ENCODE results near the gene CYB5R4. TPM values are rescaled to one million over a fixed set of nuclear protein-coding genes. Genes with fewer than 3 reads are reported as not detected.
"Not testable (repeated sequence)": the region's sequence is repeated elsewhere in the genome, so short reads cannot be mapped to it uniquely, and the experiment has no call there.

The CYB5R4 gene
- total and polyA plus RNA-seq, 10 of the 15 experiments (the other 5 are each of a cell fraction or from before 2014, with no cell fraction given) = 13.4 to 61.1 (median 27.5) TPM

- RAD21 ChIA-PET (ENCODE audit: unreplicated experiment); POLR2A ChIA-PET; H3K27ac ChIP-seq (ENCODE audit: control insufficient read depth, insufficient read depth); DNase-seq (ENCODE audit: low read depth, low spot score); intact Hi-C loops (cut with micrococcal nuclease; ENCODE audit: unreplicated experiment); H3K9me3 ChIP-seq (replicated peaks; ENCODE audit: control insufficient read depth, insufficient read depth, low read length); H2AFZ ChIP-seq (ENCODE audit: control insufficient read depth, low read depth, low read length); H3K79me2 ChIP-seq (ENCODE audit: control insufficient read depth, insufficient read depth, low read length); H3K27me3 ChIP-seq (replicated peaks in 1 of 2; ENCODE audit: control insufficient read depth in 2 of 2, insufficient read depth in 2 of 2, low read length in 1 of 2); H3K4me1 ChIP-seq (ENCODE audit: control insufficient read depth, insufficient read depth, low read length); in situ Hi-C loops (cut with MboI); H3K9ac ChIP-seq (ENCODE audit: control insufficient read depth, insufficient read depth, low read length); H3K36me3 ChIP-seq (ENCODE audit: control insufficient read depth in 2 of 2, insufficient read depth in 2 of 2, low read length in 1 of 2); H3K4me3 ChIP-seq; BruUV-seq (replicated peaks); H3K4me2 ChIP-seq (ENCODE audit: control insufficient read depth, insufficient read depth); FAIRE-seq; H4K20me1 ChIP-seq (ENCODE audit: control insufficient read depth, insufficient read depth); ATAC-seq: not testable (repeated sequence)
- peak; percentile 16; the same call in 1 of the 2 replicates for TF ChIP-seq SPI1 (IDR thresholded peaks at IDR 0.05; ENCODE audit: borderline replicate concordance, insufficient read depth, low read depth, low read length)
- ChIA-PET SMC1A (ENCODE audit: uncharacterized antibody, unreplicated experiment) (interaction anchor here (1.3 kb wide), 1 partner anchor 9 kb away, joined by 4 read pairs; no protein-coding TSS in a partner anchor), CTCF (interaction anchor here (1.2 kb wide), 1 partner anchor 14 kb away, joined by 3 read pairs; no protein-coding TSS in a partner anchor)
- WGBS (ENCODE audit: insufficient coverage, insufficient replicate concordance, low lambda C conversion rate, missing lambda C conversion rate) = 95% methylated on average over 4 of the region's 4 CpGs
Measured at GRCh38 chr6:83946201-83946833, 86.8 kb downstream of the CYB5R4 start.

DNA sequence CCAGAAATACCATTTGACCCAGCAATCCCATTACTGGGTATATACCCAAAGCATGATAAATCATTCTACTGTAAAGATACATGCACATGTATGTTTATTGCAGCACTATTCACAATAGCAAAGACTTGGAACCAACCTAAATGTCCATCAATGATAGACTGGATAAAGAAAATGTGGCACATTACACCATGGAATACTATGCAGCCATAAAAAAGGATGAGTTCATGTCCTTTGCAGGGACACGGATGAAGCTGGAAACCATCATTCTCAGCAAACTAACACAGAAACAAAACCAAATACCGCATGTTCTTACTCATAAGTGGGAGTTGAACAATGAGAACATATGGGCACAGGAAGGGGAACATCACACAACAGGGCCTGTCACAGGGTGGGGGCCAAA lies 88.5 kb downstream of the CYB5R4 start:
- SMC1A ChIA-PET (ENCODE audit: uncharacterized antibody, unreplicated experiment); H3K27me3 ChIP-seq (replicated peaks in 1 of 2; ENCODE audit: control insufficient read depth in 2 of 2, insufficient read depth in 2 of 2, low read length in 1 of 2); ATAC-seq; H3K4me1 ChIP-seq (ENCODE audit: control insufficient read depth, insufficient read depth, low read length); FAIRE-seq; RAD21 ChIA-PET (ENCODE audit: unreplicated experiment); H3K27ac ChIP-seq (ENCODE audit: control insufficient read depth, insufficient read depth); intact Hi-C loops (cut with micrococcal nuclease; ENCODE audit: unreplicated experiment); DNase-seq (ENCODE audit: low read depth, low spot score); H3K4me2 ChIP-seq (ENCODE audit: control insufficient read depth, insufficient read depth); H3K9me3 ChIP-seq (replicated peaks; ENCODE audit: control insufficient read depth, insufficient read depth, low read length); BruUV-seq (replicated peaks); H2AFZ ChIP-seq (ENCODE audit: control insufficient read depth, low read depth, low read length); in situ Hi-C loops (cut with MboI); POLR2A ChIA-PET; H3K79me2 ChIP-seq (ENCODE audit: control insufficient read depth, insufficient read depth, low read length); H3K4me3 ChIP-seq; H4K20me1 ChIP-seq (ENCODE audit: control insufficient read depth, insufficient read depth); H3K9ac ChIP-seq (ENCODE audit: control insufficient read depth, insufficient read depth, low read length); H3K36me3 ChIP-seq (ENCODE audit: control insufficient read depth in 2 of 2, insufficient read depth in 2 of 2, low read length in 1 of 2): not testable (repeated sequence)
- 97% methylated on average over 2 of the region's 2 CpGs for WGBS (ENCODE audit: insufficient coverage, insufficient replicate concordance, low lambda C conversion rate, missing lambda C conversion rate)
- CTCF ChIA-PET = interaction anchor here (1.1 to 1.2 kb wide), 2 partner anchors 13 to 412 kb away, joined by 3 read pairs; no protein-coding TSS in a partner anchor

Measured in GM12878 (cell line).